Lung microvascular endothelial cell (primary cell): ENCODE results near the gene LTBP2. TPM values are rescaled to one million over a fixed set of nuclear protein-coding genes. Genes with fewer than 3 reads are reported as not detected.

Experiments
- DNase-seq, 2 donors: peaks; one replicate each; pipeline versions ENCODE4 v3.0.0 to v3.0.0-alpha.2; 2010; ENCODE audit warnings: low read depth in 2 of 2
- total RNA-seq: library from RNA; depleted of rRNA; stranded (reverse); fragments of >200 nt; gene quantifications from 2 replicates; pipeline ENCODE4 v1.2.1, GENCODE V29; 2014

Gene LTBP2
- total RNA-seq, result 6.2 and 44.9 TPM in 2 replicates

- DNase-seq, result peak; percentile 61 to 62
These were observed at the start of gene LTBP2 for GRCh38 chr14:74611650-74612349. Gene LTBP2 (minus strand): TSS chr14:74612237. CDS start chr14:74611944, 293 bp downstream.

GRCh38 chr14:74660863-74661262, 48.8 kb upstream of the LTBP2 start:
- DNase-seq, result no peak

GRCh38 chr14:74660167-74660566, 48.1 kb upstream of the LTBP2 start:
- no peak for DNase-seq

GRCh38 chr14:74658535-74659131, 46.6 kb upstream of the LTBP2 start:
- peak in 1 of 2 donors; percentile 49 for DNase-seq

- no peak for DNase-seq
These were observed 44.9 kb upstream of the LTBP2 start for GRCh38 chr14:74656964-74657363.

GRCh38 chr14:74655599-74656395, 43.8 kb upstream of the LTBP2 start:
- DNase-seq, result no peak

GRCh38 chr14:74654931-74655330, 42.9 kb upstream of the LTBP2 start:
- DNase-seq, result no peak

GRCh38 chr14:74653386-74654138, 41.5 kb upstream of the LTBP2 start:
- no peak for DNase-seq

GRCh38 chr14:74652541-74652940, 40.5 kb upstream of the LTBP2 start:
- no peak for DNase-seq

- no peak for DNase-seq
These were observed 39.1 kb upstream of the LTBP2 start for GRCh38 chr14:74650927-74651686.

- DNase-seq, result peak in 1 of 2 donors; percentile 56
These were observed 37.6 kb upstream of the LTBP2 start for GRCh38 chr14:74649673-74650072.

- no peak for DNase-seq
These were observed 37.1 kb upstream of the LTBP2 start for GRCh38 chr14:74649167-74649566.

GRCh38 chr14:74648601-74649000, 36.6 kb upstream of the LTBP2 start:
- DNase-seq, result no peak

- DNase-seq, result no peak
These were observed 35.8 kb upstream of the LTBP2 start for GRCh38 chr14:74647678-74648461.

- DNase-seq, result no peak
These were observed 35.1 kb upstream of the LTBP2 start for GRCh38 chr14:74647061-74647677.

GRCh38 chr14:74645756-74646470, 33.9 kb upstream of the LTBP2 start:
- no peak for DNase-seq

- DNase-seq, result no peak
These were observed 33.2 kb upstream of the LTBP2 start for GRCh38 chr14:74645244-74645643.

- DNase-seq, result no peak
These were observed 29.8 kb upstream of the LTBP2 start for GRCh38 chr14:74641601-74642391.
